GM08714 (cell line): Measurements from ENCODE around the gene RGS7.
"Not testable (repeated sequence)": the region's sequence is repeated elsewhere in the genome, so short reads cannot be mapped to it uniquely, and the experiment has no call there.

ENCODE experiments used
- H3K4me3 ChIP-seq: fragments of 200-500 bp; sonication (Bioruptor generic); 2 replicates; pipeline ENCODE4 v1.5.1; 2014; ENCODE audit warnings: mild to moderate bottlenecking, low read length, inconsistent platforms
- ZNF274 ChIP-seq: IDR thresholded peaks from 2 replicates; pipeline ENCODE4 v1.6.1; 2012; ENCODE audit warnings: mild to moderate bottlenecking, low read depth, low read length

RGS7 gene

DNA sequence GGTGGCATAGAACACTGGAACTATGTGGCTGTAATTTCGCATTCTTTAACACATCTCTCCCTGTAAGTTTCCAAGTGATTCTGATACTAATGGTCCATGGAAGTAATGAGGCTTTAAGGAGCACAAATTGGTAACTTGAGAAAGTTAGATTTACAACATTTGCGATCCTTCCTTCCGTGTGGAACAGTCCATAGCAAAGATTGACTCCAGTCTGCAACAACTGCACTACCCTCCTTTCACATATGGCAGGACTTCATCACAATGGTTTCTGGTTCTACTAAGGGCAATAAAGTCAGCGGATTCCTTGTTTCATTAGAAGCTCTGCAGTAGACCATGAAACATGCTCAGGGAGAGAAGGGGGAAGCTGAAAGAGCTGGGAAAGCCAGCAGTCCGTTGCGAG is 261.2 kb downstream of the RGS7 start:
- H3K4me3 ChIP-seq: no peak overlapping the region
- TF ChIP-seq ZNF274: no peak

GRCh38 chr1:241090798-241091197 is 266.2 kb downstream of the RGS7 start:
- no peak overlapping the region for H3K4me3 ChIP-seq
- no peak for TF ChIP-seq ZNF274

GRCh38 chr1:241089066-241089465 is 267.9 kb downstream of the RGS7 start:
- not testable (repeated sequence) for H3K4me3 ChIP-seq

- not testable (repeated sequence) for H3K4me3 ChIP-seq
Observed at GRCh38 chr1:241088075-241088474, 268.9 kb downstream of the RGS7 start.

- no peak overlapping the region for H3K4me3 ChIP-seq
- no peak for TF ChIP-seq ZNF274
Observed at GRCh38 chr1:241086686-241087085, 270.3 kb downstream of the RGS7 start.

GRCh38 chr1:241083285-241083684 is 273.7 kb downstream of the RGS7 start:
- H3K4me3 ChIP-seq: no peak overlapping the region
- no peak for TF ChIP-seq ZNF274

DNA sequence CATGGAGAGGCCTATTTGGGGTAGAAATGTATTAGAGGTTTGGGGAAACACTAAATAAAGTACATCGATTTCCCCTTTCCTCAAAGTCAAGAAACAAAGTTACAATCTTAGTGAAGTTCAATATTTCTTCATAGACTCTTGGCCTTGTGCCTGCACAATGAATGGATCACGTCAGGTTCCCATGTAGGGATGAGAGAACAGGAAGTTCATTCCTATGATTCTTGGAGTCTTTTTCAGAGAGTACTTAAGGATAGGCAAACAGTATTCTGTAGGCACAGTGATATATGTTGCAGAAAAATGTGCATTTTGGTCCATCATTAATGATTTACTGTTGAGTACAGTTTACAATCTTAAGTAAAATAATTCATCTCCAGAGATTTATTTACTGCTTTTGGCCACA is 275.5 kb downstream of the RGS7 start:
- TF ChIP-seq ZNF274: no peak
- H3K4me3 ChIP-seq: no peak overlapping the region

- no peak overlapping the region for H3K4me3 ChIP-seq
- TF ChIP-seq ZNF274: no peak
Observed at GRCh38 chr1:241079459-241079858, 277.5 kb downstream of the RGS7 start.

DNA sequence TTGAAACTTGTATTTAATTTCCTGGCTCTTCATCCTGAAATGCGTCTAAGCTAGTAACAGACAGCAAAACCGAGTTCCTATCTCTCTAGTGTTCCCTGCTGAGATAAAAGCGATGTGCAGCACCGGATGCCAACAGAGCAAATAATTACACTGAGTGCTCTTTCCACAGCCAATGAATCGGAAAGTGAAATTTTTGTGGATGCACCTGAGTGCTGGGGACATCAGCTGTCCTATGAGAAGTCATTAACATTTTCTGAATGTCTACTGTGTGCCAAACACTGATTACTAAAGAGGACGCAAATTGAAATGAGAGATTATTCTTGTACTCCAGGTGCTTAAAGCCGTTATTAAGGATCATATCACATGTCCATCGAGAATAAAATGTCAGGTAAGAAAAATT is 278.0 kb downstream of the RGS7 start:
- TF ChIP-seq ZNF274: no peak
- no peak overlapping the region for H3K4me3 ChIP-seq

DNA sequence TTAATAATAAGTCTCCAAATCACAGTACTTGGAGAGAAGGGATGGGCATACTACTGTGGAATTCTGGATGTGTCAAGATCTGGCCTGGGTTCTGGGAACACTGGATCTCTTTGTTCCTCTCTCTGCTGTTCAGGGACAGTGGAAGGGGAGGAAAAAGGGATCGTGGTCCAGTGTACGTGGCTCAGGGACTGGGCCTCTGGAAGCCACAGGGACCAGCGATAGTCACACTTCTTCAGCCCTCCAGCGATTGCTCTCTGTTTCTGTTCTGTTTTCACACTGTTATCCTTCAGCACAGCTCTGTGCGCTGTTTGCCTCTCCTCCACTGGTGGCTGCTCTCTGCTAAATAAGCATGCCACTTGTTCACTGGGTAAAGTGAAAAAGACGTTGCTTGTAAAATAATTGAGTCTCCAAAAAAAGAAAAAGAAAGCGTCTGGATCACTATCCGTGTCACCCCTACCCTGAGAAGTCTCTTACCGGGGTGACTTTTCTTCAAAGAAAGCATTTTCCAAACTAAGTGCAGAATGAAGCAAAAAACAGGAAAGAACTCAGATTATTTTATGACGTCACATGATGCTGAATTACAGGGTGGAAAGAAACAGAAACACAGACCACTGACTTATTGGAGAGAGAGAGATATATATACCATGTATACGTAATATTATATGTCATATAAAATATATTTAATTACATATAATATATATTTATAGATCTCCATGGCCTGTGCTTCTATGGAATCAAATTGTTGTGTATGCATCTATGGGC is 279.4 kb downstream of the RGS7 start:
- no peak for TF ChIP-seq ZNF274
- no peak overlapping the region for H3K4me3 ChIP-seq

GRCh38 chr1:241074507-241074906 is 282.5 kb downstream of the RGS7 start:
- TF ChIP-seq ZNF274: no peak
- no peak overlapping the region for H3K4me3 ChIP-seq

- H3K4me3 ChIP-seq: no peak overlapping the region
- no peak for TF ChIP-seq ZNF274
Observed at GRCh38 chr1:241068359-241068758, 288.6 kb downstream of the RGS7 start.

- TF ChIP-seq ZNF274: no peak
Observed at GRCh38 chr1:241063276-241063675, 293.7 kb downstream of the RGS7 start.

GRCh38 chr1:241061062-241061461 is 295.9 kb downstream of the RGS7 start:
- H3K4me3 ChIP-seq: no peak overlapping the region
- no peak for TF ChIP-seq ZNF274

More at GRCh38 chr1:241063276-241063675, 293.7 kb downstream of the RGS7 start:
- H3K4me3 ChIP-seq: no peak overlapping the region

- no peak for TF ChIP-seq ZNF274
- no peak overlapping the region for H3K4me3 ChIP-seq
Observed at GRCh38 chr1:241048622-241049021, 308.4 kb downstream of the RGS7 start.

GRCh38 chr1:241045659-241046058 is 311.3 kb downstream of the RGS7 start:
- H3K4me3 ChIP-seq: no peak overlapping the region
- TF ChIP-seq ZNF274: no peak
